SKM-1 treated with dmso at 0.1 percent for 144 hours (cell line): ENCODE data around the gene FAM117A.
"Not testable (repeated sequence)": the region's sequence is repeated elsewhere in the genome, so short reads cannot be mapped to it uniquely, and the experiment has no call there.

ENCODE experiments used
- DNase-seq: peaks from one replicate; lab custom pipeline; 2025; ENCODE audit not compliant: unreplicated experiment; lab: John Stamatoyannopoulos, UW

FAM117A gene

DNA sequence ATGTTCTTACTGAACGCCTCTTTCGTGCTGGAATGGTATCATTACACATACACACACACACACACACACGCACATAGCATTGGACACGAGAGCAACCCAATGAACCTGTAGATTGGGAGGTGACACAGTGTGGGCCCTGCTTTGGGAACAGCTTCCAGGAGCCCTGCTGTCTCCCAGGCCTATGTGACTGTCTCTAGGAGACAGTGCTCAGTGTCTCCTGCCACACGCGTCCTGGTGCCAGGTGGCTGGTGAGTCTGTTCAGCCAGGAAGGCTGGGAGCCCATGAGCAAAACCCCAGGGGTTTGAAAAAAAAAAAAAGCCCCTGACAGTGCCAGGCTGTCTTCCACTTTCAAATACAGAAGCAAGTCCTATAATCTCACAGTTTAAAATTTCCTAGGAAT, 83.6 kb downstream of the FAM117A start:
- no peak for DNase-seq

DNA sequence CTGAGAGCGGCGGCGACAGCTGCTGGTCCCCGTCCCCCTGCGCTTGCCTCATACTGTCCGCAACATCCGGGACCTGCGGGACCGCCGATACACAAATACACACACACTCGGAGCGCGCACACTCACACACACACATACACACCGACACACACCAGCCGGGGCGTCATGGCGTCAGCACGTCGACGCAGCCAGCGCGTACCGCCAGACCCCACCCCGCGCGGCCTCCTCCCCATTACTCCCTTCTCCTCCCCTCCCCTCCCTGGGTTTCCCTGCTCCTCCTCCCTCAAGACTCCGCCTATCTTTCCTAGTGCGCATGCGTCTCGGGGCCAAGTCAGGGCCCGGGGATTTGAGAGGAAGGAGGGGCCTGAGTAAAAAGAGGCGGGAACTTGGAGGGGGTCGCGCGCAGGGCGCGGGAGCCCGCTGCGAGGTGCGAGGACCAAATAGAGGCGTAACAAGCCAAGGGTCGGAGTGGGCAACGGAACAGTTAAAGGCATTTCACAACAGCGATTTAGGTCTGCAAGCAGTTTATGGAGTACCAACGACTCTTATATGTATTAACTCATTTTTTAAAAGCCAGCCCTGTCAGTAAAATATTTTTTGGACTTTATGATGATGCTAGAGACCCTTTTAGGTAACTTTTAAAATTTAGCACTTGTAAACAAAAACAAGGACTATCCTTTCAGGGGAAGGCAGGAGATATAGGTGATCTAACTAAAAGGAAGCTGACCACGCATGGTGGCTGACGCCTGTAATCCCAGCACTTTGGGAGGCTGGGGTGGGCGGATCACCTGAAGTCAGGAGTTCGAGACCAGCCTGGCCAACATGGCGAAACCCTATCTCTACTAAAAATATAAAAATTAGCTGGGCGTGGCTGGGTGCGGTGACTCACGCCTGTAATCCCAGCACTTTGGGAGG, 85.7 kb downstream of the FAM117A start, which contains the start of gene SPOP:
SPOP (minus strand) TSS at position 165 of the 915 bp plus-strand sequence. CDS start 55,287 bp downstream, outside the sequence.
- DNase-seq: peak; percentile 98

- DNase-seq: peak; percentile 87
Measured at GRCh38 chr17:49677134-49677932, 86.6 kb downstream of the FAM117A start.

DNA sequence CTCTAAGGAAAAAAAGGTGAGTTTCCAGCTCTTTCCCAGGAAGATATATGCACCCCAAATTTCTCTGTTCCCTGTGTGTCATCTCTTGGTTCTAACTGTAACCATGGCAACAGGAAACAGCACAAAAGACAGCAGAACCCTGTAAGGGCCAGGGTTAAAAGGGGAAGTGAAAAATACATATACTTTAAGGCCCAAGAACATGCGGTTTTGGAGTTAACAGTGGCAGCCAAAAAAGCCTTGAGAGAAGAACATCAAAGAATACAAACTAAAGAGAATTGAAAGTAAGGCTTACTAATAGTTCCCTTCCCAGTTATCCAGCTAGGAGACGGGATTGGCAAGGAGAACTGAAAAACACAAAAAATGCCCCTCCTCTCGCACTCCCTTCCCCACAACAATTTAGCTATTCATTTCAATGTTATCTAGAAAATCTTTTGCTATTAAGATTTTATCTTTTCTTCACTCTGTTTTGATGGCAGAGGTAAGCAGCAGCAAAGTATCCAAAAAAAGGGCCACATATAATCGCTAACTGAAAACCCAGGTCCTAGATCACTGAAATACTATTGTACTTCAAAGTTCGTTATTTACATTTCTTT, 87.6 kb downstream of the FAM117A start:
- peak; percentile 98 for DNase-seq

- no peak for DNase-seq
Measured at GRCh38 chr17:49674507-49674906, 89.4 kb downstream of the FAM117A start.

GRCh38 chr17:49673679-49674078, 90.3 kb downstream of the FAM117A start:
- not testable (repeated sequence) for DNase-seq

GRCh38 chr17:49670641-49671040, 93.3 kb downstream of the FAM117A start:
- DNase-seq: no peak

DNA sequence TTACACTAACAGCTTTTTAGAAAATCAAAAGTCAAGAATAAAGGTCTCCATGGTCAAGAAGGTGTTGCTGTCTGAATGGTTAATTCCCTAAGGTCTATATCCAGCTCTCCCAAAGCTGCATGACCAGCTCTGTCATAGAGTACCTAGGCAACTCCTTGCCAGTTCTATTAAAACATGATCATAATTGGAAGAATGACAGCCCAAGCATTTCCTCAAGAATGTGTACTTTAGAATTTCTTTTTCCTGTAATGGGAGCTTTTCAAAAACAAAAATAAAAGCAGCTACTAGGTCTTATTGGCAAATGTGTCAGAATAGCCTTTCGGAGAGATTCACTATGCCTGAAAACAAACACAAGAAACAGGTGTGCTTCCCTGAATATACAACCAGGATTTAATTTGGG, 93.9 kb downstream of the FAM117A start:
- DNase-seq: no peak

GRCh38 chr17:49667854-49668253, 96.1 kb downstream of the FAM117A start:
- no peak for DNase-seq

- DNase-seq: no peak
Measured at GRCh38 chr17:49664706-49665211, 99.2 kb downstream of the FAM117A start.
